ENCODE data around the gene GRAMD1A. TPM values are rescaled to one million over a fixed set of nuclear protein-coding genes. Genes with fewer than 3 reads are reported as not detected.

Gene GRAMD1A
- total and polyA plus RNA-seq, 9 of the 15 experiments (the other 6 are each of a cell fraction or from before 2014, with no cell fraction given) = 1.4 to 63.8 (median 38.5) TPM

GRCh38 chr19:35061583-35062373 lies 61.7 kb downstream of the GRAMD1A start:
- H3K27me3 ChIP-seq (ENCODE audit: control insufficient read depth in 2 of 2, insufficient read depth in 2 of 2, low read length in 2 of 2) = peaks cover 2 to 20% of the 10 kb centered on the region in 2 experiments; a peak in 2 of 5 replicates
- no peak overlapping the region for H3K27ac ChIP-seq (ENCODE audit: extremely low read depth, low read depth, low read length)
- FAIRE-seq = no peak
- H3K9ac ChIP-seq (ENCODE audit: insufficient read depth in 1 of 2, low read depth in 2 of 2, low read length in 2 of 2) = no peak overlapping the region
- DNase-seq (ENCODE audit: extremely low read depth in 1 of 4, low spot score in 3 of 4) = no peak
- peak; percentile 66 for TF ChIP-seq MEIS2 (IDR thresholded peaks at IDR 0.05; ENCODE audit: partially characterized antibody)
- TF ChIP-seq ZFP30 (CRISPR knock-in tag; IDR thresholded peaks at IDR 0.05; ENCODE audit: borderline replicate concordance) = no peak
- peak; percentile 29; the same call in 1 of the 2 replicates for TF ChIP-seq BCOR (IDR thresholded peaks at IDR 0.05)
- peak; percentile 77 for TF ChIP-seq ZNF121 (CRISPR knock-in tag; conservative IDR thresholded peaks at IDR 0.05)
- peak; percentile 55; the same call in 1 of the 2 replicates for TF ChIP-seq PKNOX1 (IDR thresholded peaks at IDR 0.05)
- TF ChIP-seq MCM3 (IDR thresholded peaks at IDR 0.05) = no peak
- TF ChIP-seq OTX1 (CRISPR knock-in tag; IDR thresholded peaks at IDR 0.05) = 0 out of 2 replicates have a peak, but pooled peaks have one; percentile 15
- no peak for TF ChIP-seq PBX2 (CRISPR knock-in tag; IDR thresholded peaks at IDR 0.05; ENCODE audit: low read depth)
- TF ChIP-seq PBX2 (tag; conservative IDR thresholded peaks at IDR 0.05; ENCODE audit: low read depth) = peak; percentile 31; the same call in 1 of the 2 replicates
- ChIA-PET POLR2A (interaction anchor here (0.9 to 1.2 kb wide), 2 partner anchors 10 to 30 kb away, joined by 3 read pairs; no protein-coding TSS in a partner anchor), CTCF (ENCODE audit: low intra/inter-chr PET ratio) (no interaction called here)
- intact Hi-C loops (cut with micrococcal nuclease) (no loop called here), in situ Hi-C loops (cut with MboI) (no loop called here)
- H3K9me3 ChIP-seq (replicated peaks; ENCODE audit: control insufficient read depth, insufficient read depth, low read depth, low read length) = no peaks in the 10 kb centered on the region
- no peaks in the 10 kb centered on the region for H3K79me2 ChIP-seq (ENCODE audit: control insufficient read depth, insufficient read depth, low read length)
- H3K36me3 ChIP-seq (ENCODE audit: control insufficient read depth, insufficient read depth, low read length) = no peaks in the 10 kb centered on the region
- no peaks in the 10 kb centered on the region for H4K20me1 ChIP-seq (replicated peaks; ENCODE audit: control insufficient read depth, insufficient read depth, low read length)
- no peaks in the 10 kb centered on the region for H3K9me1 ChIP-seq (ENCODE audit: control insufficient read depth, insufficient read depth, low read length)
- no TSS peak for BruUV-seq (replicated peaks)
- H2AFZ ChIP-seq (ENCODE audit: low read depth, low read length) = no peak overlapping the region
- H3K4me2 ChIP-seq (ENCODE audit: insufficient read depth, low read length) = no peak overlapping the region
- no peak overlapping the region for H3K4me3 ChIP-seq
- ATAC-seq = no peak
- H3K4me1 ChIP-seq (replicated peaks in 1 of 2; ENCODE audit: control insufficient read depth in 2 of 2, insufficient read depth in 2 of 2, low read length in 2 of 2) = peaks cover 0 to 18% of the 10 kb centered on the region in 2 experiments; a peak in 2 of 5 replicates
- 11% methylated on average over 7 of the region's 7 CpGs for WGBS (ENCODE audit: insufficient coverage, low coverage, missing lambda C conversion rate)
